ENCODE measurements around the gene MEF2B.
"Not testable (repeated sequence)": the region's sequence is repeated elsewhere in the genome, so short reads cannot be mapped to it uniquely, and the experiment has no call there.

The MEF2B gene

DNA sequence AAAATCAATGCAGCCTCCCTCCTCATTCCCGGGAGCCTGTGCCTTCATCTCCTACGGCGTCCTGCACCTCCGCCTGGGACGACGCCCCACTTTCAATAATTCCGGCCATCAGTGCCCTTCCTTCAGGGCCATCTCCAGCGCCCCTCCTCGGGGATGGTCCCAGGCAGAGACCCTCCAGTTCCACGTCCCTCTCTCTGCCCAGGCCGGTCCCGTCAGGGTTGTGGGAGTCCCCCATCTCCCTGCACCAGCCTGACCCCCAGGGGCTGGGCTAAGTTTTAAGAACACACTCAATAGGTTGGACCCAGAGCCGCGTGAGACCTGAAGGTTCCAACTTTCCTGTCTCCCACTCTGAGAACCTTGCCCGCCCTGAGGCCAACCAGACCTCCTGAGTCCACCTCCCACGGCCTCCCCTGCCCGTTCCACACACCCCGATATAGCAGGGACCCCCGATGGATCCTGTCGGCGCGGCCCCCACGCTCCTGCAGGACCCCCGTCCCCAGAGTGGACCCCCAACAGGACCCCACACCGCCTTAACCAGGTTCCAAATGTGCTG lies 32.4 kb downstream of the MEF2B start:
- Histone ChIP-seq H3K4me3 (peak overlapping the region; percentile 79 to 82), H3K27ac (peak overlapping the region; percentile 78 to 84), H3K9me3 (peaks cover 0 to 4% (median 0%) of the 10 kb centered on the region in 3 donors), H3K27me3 (no peaks in the 10 kb centered on the region), H3K4me1 (peaks cover 0 to 18% (median 8%) of the 10 kb centered on the region in 4 donors), H3K36me3 (peaks cover 3 to 4% (median 4%) of the 10 kb centered on the region in 3 donors)
- no peak for DNase-seq
- intact Hi-C loops (cut with DNase I; ENCODE audit: low total_unique reads), result loop anchor here (5.0 kb wide), 1 partner anchor 85 kb away; no protein-coding TSS in a partner anchor
- TF ChIP-seq, protein P1, sequence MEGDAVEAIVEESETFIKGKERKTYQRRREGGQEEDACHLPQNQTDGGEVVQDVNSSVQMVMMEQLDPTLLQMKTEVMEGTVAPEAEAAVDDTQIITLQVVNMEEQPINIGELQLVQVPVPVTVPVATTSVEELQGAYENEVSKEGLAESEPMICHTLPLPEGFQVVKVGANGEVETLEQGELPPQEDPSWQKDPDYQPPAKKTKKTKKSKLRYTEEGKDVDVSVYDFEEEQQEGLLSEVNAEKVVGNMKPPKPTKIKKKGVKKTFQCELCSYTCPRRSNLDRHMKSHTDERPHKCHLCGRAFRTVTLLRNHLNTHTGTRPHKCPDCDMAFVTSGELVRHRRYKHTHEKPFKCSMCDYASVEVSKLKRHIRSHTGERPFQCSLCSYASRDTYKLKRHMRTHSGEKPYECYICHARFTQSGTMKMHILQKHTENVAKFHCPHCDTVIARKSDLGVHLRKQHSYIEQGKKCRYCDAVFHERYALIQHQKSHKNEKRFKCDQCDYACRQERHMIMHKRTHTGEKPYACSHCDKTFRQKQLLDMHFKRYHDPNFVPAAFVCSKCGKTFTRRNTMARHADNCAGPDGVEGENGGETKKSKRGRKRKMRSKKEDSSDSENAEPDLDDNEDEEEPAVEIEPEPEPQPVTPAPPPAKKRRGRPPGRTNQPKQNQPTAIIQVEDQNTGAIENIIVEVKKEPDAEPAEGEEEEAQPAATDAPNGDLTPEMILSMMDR (IDR thresholded peaks at IDR 0.05), result no peak

DNA sequence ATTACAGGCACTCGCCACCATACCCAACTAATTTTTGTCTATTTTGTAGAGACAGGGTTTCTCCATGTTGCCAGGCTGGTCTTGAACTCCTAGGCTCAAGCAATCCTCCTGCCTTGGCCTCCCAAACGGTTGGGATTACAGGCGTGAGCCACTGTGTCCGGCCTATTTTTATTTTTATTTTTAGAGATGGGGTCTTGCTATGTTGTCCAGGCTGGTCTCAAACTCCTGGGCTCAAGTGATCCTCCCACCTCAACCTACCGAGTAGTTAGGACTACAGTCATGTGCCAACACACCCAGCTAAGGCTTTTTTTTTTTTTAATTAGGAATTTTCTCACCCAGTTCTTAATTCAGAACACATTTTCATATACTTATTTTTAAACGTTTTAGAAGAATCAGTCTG lies 34.4 kb downstream of the MEF2B start:
- not testable (repeated sequence) for H3K4me3 ChIP-seq, DNase-seq, H3K27ac ChIP-seq, H3K27me3 ChIP-seq
- H3K4me1 ChIP-seq, result peaks cover 0 to 18% (median 8%) of the 10 kb centered on the region in 4 donors
- intact Hi-C loops (cut with DNase I; ENCODE audit: low total_unique reads), result loop anchor here (5.0 kb wide), 1 partner anchor 83 kb away; no protein-coding TSS in a partner anchor
- H3K36me3 ChIP-seq, result peaks cover 11 to 14% (median 13%) of the 10 kb centered on the region in 3 donors
- H3K9me3 ChIP-seq, result peaks cover 3 to 14% (median 8%) of the 10 kb centered on the region in 3 donors

DNA sequence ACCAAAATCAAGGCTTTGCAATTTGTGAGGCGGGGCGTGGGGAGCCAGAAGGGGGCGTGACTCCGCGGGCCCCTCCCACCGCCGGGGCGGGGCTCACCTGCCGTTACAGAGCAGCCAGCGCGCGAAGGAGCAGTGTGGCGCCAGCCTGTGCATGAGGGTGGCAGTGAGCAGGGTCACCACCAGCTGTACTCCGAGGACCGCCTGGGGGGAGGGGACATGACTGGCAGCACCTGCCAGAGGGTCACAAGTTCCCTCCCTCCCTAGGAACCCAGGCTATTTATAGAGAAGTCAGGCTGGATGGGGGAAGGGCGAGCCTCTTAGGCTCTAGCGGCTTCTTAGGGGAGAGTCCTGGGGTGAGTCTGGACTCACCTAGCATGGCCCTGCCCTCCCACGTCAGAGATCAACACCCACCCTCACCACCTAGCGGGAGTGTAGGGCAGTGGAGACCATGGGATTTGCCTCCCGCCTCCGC lies 35.3 kb downstream of the MEF2B start:
- peaks cover 0 to 18% (median 8%) of the 10 kb centered on the region in 4 donors for H3K4me1 ChIP-seq
- TF ChIP-seq, protein P1 (IDR thresholded peaks at IDR 0.05), result no peak
- H3K4me3 ChIP-seq, result no peak overlapping the region
- no peak overlapping the region for H3K27ac ChIP-seq
- intact Hi-C loops (cut with DNase I; ENCODE audit: low total_unique reads), result loop anchor here (5.0 kb wide), 1 partner anchor 82 kb away; no protein-coding TSS in a partner anchor
- DNase-seq, result no peak
- H3K9me3 ChIP-seq, result peaks cover 3 to 14% (median 8%) of the 10 kb centered on the region in 3 donors
- H3K36me3 ChIP-seq, result peaks cover 11 to 21% (median 13%) of the 10 kb centered on the region in 3 donors
- no peaks in the 10 kb centered on the region for H3K27me3 ChIP-seq

DNA sequence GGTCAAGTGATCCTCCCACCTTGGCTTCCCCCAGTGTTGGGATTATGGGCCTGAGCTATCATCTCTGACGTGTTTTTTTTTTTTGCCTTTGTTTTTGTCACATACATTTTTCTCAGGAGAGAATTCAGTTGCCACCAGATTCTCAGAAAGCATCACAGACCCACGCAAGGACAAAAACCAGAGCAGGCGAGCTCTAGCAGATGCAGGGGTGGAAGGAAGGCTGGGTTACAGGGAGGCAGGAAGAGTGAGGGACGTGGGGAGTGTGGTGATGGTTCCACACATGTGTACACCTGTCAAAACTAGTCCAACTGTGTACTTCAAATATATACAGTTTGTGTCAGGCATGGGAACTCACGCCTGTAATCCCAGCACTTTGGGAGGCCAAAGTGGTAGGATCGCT lies 36.1 kb downstream of the MEF2B start:
- intact Hi-C loops (cut with DNase I; ENCODE audit: low total_unique reads), result no loop called here
- no peak overlapping the region for H3K27ac ChIP-seq

DNA sequence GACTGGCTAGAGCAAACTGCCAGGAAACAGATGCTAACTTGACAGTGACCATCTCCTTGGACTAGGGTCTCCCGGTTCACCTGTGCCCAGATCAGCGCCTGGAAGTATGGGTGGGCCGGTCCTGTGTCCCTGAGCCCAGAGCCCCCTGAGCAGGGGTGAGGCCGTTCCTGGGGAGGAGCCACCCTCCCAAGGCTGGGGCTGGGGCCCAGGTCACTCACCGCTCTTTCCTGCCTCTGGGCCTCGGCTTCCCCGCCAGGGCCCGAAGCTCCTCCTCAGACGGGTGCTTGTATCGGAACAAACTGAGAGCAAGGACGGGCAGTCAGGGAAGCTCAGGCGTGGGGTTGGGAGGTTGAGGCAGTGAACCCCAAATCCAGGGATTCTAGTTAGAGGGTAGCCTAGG lies 37.2 kb downstream of the MEF2B start:
- DNase-seq, result no peak
- H3K27me3 ChIP-seq, result no peaks in the 10 kb centered on the region
- TF ChIP-seq, protein P1 (IDR thresholded peaks at IDR 0.05), result no peak
- no peak overlapping the region for H3K27ac ChIP-seq
- no peak overlapping the region for H3K4me3 ChIP-seq
- H3K4me1 ChIP-seq, result peaks cover 0 to 18% (median 7%) of the 10 kb centered on the region in 4 donors
- peaks cover 3 to 14% (median 8%) of the 10 kb centered on the region in 3 donors for H3K9me3 ChIP-seq
- intact Hi-C loops (cut with DNase I; ENCODE audit: low total_unique reads), result no loop called here
- peaks cover 11 to 29% (median 13%) of the 10 kb centered on the region in 3 donors for H3K36me3 ChIP-seq

More for the DNA sequence above, 36.1 kb downstream of the MEF2B start:
- peaks cover 3 to 14% (median 8%) of the 10 kb centered on the region in 3 donors for H3K9me3 ChIP-seq
- DNase-seq, result no peak
- H3K27me3 ChIP-seq, result no peaks in the 10 kb centered on the region
- TF ChIP-seq, protein P1 (IDR thresholded peaks at IDR 0.05), result no peak
- peaks cover 11 to 28% (median 13%) of the 10 kb centered on the region in 3 donors for H3K36me3 ChIP-seq
- peaks cover 0 to 18% (median 8%) of the 10 kb centered on the region in 4 donors for H3K4me1 ChIP-seq
- H3K4me3 ChIP-seq, result no peak overlapping the region

DNA sequence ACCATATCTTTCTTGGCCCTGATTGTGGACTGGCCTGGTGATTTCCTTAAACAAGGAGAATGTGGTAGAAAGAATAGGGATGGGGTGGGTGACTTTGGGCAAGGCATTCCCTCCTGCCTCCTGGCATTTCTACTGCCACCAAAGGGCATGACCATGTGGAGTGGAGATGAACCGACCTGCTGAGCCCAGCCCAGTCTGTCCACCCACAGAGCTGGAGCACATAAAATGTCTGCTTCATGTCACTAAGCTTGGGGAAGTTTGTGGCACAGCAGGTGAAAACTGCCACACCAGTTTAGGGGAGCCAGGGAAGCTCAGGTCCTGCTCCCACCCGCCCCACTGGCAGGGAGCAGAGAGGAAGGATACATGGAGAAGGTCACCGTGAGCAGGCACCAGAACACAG lies 38.1 kb downstream of the MEF2B start:
- Histone ChIP-seq H3K27me3 (no peaks in the 10 kb centered on the region), H3K27ac (no peak overlapping the region), H3K9me3 (peaks cover 3 to 14% (median 8%) of the 10 kb centered on the region in 3 donors), H3K4me1 (peaks cover 0 to 9% (median under 1%) of the 10 kb centered on the region in 4 donors), H3K36me3 (peaks cover 11 to 29% (median 13%) of the 10 kb centered on the region in 3 donors), H3K4me3 (no peak overlapping the region)
- TF ChIP-seq, protein P1 (IDR thresholded peaks at IDR 0.05), result no peak
- intact Hi-C loops (cut with DNase I; ENCODE audit: low total_unique reads), result no loop called here
- no peak for DNase-seq
